ENCODE measurements around the gene ARF3.
"Not testable (repeated sequence)": the region's sequence is repeated elsewhere in the genome, so short reads cannot be mapped to it uniquely, and the experiment has no call there.

ARF3 gene

DNA sequence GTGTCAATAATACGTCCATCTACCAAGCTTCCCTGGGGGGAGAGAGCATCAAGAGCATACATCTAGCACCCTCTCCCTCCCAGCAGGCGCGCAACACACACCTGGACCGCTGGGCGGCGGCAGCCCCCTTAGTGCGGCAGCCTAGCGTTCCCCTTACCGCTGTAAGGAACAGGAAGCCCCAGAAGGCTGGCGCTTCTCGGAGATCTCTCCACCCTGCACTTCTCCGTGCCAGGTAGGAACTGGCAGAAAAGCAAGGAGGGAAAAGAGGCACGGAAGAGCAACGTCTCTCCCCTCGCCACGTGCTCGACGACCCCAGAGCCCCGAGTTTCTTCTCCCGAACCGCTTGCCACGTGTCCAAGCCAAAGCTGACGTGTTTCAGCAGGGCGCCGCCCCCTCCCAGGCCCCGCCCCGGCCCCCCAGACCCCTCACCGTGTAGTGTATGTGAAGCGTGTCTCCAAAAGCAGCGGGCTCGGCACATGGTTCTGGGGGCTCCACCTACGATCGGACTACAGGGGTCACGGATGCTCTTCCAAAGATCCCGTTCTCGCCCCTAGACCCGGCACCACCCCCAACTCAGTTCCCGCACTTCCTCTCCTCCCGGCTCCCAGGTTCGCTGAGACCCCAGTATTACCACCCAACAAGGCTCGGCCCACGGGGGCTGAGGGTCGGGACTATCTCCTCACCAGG, 32.5 kb downstream of the ARF3 start:
- DNase-seq: peak; percentile 52

DNA sequence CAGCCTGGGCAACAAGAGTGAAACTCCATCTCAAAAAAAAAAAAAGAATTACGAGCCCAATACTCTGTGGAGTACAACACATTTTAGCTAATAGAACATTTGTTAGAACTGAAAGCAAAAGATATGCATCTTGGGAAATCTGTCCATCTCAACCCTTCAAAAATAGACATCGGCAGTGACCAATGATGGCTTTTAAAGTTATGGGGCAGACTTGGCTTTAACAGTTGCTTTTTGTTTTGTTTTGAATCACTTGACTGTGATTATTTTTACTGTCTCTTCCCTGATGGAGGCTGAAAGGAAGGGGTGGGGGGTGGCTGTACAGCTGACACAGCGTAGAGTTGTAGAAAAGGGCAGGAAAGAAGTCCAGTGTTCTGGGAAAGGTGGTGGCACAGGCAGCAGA, 34.2 kb downstream of the ARF3 start:
- DNase-seq: no peak

DNA sequence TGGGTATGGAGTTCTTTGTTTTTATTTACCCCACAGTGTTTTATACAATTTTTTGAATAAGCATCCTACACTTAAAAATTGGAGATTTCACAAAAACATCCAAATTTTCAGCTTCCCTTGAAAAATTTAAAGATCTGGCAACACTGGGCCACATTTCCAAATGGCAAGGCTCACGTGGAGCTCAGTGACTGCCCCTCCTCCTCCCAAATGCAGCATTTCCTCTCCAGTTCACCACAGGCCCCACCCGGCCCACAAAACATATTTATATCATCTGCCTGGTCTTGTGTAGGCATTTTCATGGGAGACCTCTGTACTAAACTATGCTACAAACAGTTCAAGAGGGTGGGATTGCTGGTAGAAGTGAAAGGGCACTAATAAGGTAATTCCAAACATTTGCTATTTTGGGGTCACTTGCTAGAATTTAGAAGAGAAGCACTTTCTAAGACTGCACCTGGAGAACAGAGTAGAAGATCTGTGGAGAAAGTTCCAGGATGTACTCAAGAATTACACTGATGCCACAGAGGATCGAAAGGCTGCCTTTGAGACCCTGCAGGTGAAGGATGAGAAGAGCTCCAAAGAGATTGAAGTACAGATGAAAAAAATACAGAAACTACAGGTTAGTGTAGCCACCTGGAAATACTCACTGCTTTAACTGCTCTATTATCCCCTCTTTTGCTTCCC, 39.3 kb downstream of the ARF3 start:
- DNase-seq: no peak

DNA sequence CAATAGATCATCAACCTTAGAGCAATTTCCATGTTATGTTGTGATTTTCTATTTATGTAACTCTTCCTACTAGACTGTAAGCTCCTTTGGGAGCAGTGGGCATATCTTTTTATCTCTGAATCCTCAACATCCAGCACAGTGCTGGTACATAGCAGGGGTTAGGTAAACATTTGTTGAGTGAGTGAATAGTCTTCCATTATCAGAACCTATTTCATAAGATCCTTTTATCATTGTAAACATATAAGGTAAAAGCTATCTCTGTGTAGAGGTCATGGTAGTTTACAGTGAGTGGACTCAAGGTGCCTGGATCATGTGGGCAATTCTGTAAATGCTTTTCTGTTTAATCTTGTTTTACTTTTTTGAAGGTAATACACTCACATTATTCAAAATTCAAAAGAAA, 47.1 kb downstream of the ARF3 start:
- no peak for DNase-seq

DNA sequence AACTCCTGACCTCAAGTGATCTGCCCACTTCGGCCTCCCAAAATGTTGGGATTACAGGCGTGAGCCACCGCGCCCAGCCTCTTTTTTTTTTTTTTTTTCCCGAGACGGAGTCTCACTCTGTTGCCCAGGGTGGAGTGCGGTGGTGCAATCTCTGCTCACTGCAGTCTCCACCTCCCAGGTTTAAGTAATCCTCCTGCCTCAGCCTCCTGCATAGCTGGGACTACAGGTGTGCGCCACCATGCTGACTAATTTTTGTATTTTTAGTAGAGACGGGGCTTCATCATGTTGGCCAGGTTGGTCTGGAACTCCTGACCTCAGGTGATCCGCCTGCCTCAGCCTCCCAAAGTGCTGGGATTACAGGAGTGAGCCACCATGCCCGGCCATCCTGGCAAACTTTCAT, 47.6 kb downstream of the ARF3 start:
- not testable (repeated sequence) for DNase-seq

DNA sequence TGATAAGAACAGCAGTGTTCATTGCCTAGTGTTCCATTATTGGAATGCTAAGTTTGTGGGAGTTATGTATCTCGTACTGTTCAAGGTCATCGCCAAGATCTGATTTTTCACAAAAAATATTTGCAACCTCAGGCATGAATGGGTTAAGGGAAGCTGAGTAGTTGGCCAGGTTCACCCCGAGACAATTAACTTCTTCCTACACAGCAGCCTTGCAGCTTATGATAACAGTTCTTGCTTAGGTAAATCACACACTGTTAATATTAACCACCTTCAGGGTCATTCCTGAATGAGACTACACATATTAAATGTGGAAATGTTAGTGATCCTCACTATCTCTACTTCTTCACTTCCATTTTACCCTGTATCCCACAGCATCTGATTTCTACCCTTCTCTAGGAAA, 50.0 kb downstream of the ARF3 start:
- no peak for DNase-seq

DNA sequence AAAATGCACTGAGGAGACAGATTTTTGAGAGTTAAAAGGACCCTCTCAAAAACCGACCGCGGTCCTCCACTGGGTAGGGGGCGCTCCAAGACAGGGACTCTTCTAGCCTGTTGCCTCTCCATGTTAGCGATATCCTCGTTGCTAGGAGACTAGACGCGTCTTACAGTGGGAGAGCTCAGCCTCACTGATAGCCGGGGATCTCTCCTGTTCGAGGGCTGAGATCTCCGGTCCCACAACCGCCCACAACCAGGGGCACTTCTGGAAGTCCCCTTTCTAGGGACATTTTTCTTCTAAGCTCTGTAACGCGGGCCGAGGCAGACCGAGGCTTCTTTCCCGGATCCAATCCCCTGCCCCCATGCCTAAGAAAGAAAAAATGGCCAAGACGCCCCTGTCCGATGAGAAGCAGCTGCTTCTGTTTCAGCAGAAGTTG, 53.3 kb downstream of the ARF3 start:
- DNase-seq: peak; percentile 28

DNA sequence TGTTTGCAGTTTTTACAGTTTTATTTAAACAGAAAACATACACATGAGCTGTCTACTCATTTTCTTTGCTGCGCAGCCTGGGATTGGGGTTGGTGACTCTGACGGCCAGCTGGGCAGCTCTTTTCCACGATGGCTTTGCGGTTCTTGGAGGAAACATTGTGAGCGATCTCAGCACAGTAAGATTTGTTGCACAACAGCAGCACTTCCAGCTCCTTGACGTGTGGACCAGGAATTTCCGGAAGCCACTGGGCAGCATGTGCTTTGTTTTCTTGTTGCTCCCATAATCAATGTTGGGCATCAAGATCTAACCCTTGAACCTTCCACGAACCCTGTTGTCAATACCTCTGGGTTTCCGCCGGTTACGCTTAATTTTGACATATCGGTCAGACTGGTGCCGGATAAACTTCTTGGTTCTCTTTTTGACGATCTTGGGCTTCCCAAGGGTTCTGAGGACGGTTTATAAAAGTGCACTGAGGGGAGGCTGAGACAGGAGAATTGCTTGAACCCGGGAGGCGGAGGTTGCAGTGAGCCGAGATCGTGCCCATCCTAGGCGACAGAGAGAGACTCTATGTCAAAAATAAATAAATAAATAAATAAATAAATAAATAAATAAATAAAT, 53.8 kb downstream of the ARF3 start:
- no peak for DNase-seq

DNA sequence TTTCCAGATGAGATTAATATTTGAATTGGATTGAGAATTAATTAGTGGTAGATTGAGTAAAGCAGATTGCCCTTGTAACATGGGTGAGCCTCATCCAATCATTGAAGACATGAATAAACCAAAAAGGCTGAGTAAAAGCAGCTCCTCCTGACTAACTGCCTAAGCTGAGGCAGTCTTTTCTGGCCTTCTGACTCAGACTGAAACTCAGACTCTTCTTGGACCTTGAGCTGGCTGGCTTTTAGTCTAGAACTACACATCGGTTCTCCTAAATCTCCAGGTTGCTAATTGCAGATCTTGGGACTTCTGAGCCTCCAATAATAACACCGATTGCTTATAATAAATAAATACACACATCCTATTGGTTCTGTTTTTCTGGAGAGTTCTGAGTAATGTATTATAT, 56.0 kb downstream of the ARF3 start:
- no peak for DNase-seq

DNA sequence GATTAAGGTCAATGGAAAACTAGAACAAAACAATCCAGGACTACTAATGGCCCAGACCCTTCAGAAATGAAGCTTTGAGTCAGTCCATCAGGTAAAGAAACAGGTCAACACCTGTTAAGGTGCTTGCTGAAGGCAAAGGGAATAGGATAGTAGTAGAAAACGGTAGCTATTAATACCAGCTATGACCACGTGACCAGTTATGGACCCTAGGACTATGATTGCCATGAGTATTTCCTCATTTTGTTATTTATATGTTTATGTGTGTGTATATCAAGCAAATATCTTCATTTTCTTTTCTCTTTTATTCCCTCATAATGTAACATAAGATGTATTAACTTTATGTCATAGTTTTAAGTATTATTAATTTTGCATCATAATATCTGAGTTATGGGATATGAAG, 57.6 kb downstream of the ARF3 start:
- no peak for DNase-seq

DNA sequence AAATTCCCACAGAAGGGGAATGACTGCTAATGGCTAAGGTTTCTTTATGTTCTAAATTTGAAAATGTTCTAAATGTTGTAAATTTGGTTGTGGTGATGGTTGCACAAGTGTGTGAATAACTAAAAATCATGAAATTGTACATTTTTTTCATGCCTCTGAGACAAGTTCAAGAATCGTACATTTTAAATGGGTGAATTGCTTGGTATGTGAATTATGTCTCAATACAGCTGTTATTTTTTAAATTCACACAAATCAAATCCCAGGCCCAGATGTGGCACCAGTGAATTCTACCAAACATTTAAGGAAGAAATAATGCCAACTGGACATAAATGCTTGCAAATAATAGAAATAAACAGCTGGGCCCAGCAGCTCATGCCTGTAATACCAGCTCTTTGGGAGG, 63.0 kb downstream of the ARF3 start:
- no peak for DNase-seq

DNA sequence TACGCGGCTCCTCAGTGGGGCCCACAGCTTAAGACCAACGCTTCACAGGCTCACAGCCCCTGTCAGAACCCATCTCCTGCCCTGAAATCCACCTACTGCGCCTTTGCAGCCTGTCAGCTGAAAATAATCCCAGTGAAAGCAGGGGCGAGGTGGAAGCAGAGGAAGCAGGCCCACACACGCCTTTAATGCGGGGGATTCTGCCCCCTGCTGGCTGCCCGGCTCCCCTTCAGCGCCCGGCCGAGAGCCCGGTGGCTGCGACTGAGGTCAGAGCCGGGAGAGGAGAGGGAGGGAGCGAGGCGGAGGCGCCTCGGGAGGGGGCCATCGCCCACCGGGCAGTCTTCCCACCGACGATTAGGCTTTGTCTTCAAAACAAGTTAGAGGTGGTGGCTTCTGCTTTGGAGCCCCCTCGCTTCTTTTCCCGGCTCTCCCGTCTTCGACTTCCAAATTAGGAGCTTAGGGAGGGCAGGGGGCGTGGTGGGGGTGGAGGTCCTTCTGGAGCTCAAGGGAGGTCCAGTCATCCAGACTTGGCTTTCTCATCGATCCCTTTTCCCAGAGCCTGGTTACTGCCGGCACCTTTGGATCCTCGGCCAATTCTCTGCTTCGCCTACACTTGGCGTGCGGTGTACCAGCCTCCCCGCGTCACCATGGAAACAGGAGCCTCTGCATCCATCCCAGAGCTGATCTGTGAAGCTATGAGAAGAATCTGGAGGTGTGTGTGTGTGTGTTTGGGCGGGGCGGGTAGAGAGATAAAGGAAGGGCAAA, 66.4 kb downstream of the ARF3 start:
- peak; percentile 7 for DNase-seq

DNA sequence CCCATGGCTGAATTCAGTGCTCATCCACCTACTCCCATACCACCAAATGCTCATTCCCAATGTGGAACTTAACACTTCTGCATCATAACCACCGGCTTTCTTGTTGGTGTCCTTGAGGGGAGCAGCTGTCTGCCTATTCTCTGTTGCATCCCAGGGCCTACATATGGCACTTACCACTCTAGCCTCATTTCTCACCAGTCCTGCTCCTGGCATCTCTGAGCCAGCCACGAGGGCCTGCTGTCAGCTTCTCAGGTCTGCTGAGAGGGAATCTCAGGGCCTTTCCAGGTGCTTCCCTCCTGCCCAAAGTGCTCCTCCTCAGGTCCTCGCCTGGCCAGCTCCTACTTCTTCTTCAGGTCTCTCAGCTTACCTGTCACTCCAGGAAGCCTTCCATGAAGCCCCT, 67.6 kb downstream of the ARF3 start:
- DNase-seq: no peak
